HG02981 (cell line): ENCODE data around the gene SF3B6.
"Not testable (repeated sequence)": the region's sequence is repeated elsewhere in the genome, so short reads cannot be mapped to it uniquely, and the experiment has no call there.

Experiments
- ATAC-seq: cut with Tn5 transposase; IDR thresholded peaks from one replicate; pipeline ENCODE4 v1.9.1; 2021; ENCODE audit warnings: mild to moderate bottlenecking, moderate library complexity; ENCODE audit not compliant: unreplicated experiment

Gene SF3B6

GRCh38 chr2:24075915-24076848 is at the start of gene SF3B6:
SF3B6 (minus strand) TSS chr2:24076326; CDS start chr2:24076229, 97 bp downstream.
- ATAC-seq, result peak; percentile 93

GRCh38 chr2:24123922-24124580 is 47.9 kb upstream of the SF3B6 start:
- ATAC-seq, result peak; percentile 7

GRCh38 chr2:24123195-24123921 is 47.2 kb upstream of the SF3B6 start, which contains the start of the genes FAM228B and PFN4:
FAM228B (plus strand) TSS chr2:24123469; CDS start chr2:24124362, 893 bp downstream.
PFN4 (minus strand) TSS chr2:24123334; CDS start chr2:24122535, 799 bp downstream.
- ATAC-seq, result peak; percentile 89

GRCh38 chr2:24122366-24123194 is 46.5 kb upstream of the SF3B6 start:
- no peak for ATAC-seq

- no peak for ATAC-seq
Observed at GRCh38 chr2:24121469-24121868, 45.3 kb upstream of the SF3B6 start.

- no peak for ATAC-seq
Observed at GRCh38 chr2:24121066-24121465, 44.9 kb upstream of the SF3B6 start.

- no peak for ATAC-seq
Observed at GRCh38 chr2:24117902-24118301, 41.8 kb upstream of the SF3B6 start.

- no peak for ATAC-seq
Observed at GRCh38 chr2:24115057-24115456, 38.9 kb upstream of the SF3B6 start.

- no peak for ATAC-seq
Observed at GRCh38 chr2:24111407-24111901, 35.3 kb upstream of the SF3B6 start.

- ATAC-seq, result no peak
Observed at GRCh38 chr2:24110660-24111303, 34.7 kb upstream of the SF3B6 start.

- not testable (repeated sequence) for ATAC-seq
Observed at GRCh38 chr2:24109431-24109830, 33.3 kb upstream of the SF3B6 start.

GRCh38 chr2:24107336-24107735 is 31.2 kb upstream of the SF3B6 start:
- ATAC-seq, result no peak

- ATAC-seq, result no peak
Observed at GRCh38 chr2:24106786-24107185, 30.7 kb upstream of the SF3B6 start.

- no peak for ATAC-seq
Observed at GRCh38 chr2:24105816-24106215, 29.7 kb upstream of the SF3B6 start.

GRCh38 chr2:24104906-24105305 is 28.8 kb upstream of the SF3B6 start:
- no peak for ATAC-seq

GRCh38 chr2:24104110-24104650 is 28.1 kb upstream of the SF3B6 start:
- no peak for ATAC-seq

- ATAC-seq, result no peak
Observed at GRCh38 chr2:24102677-24103076, 26.6 kb upstream of the SF3B6 start.

- no peak for ATAC-seq
Observed at GRCh38 chr2:24101992-24102391, 25.9 kb upstream of the SF3B6 start.

- not testable (repeated sequence) for ATAC-seq
Observed at GRCh38 chr2:24100732-24101131, 24.6 kb upstream of the SF3B6 start.
